Activated CD4-positive, alpha-beta T cell treated with anti-CD3 and anti-CD28 coated beads for 36 hours (primary cell): Measurements from ENCODE around the gene PACS2. TPM values are rescaled to one million over a fixed set of nuclear protein-coding genes. Genes with fewer than 3 reads are reported as not detected.
A peak's percentile ranks its signal among the peaks of the same experiment; 100 is the strongest.
"Not testable (repeated sequence)": the region's sequence is repeated elsewhere in the genome, so short reads cannot be mapped to it uniquely, and the experiment has no call there.

Experiments used
- ATAC-seq: fragments of 200-7000 bp; cut with Tn5 transposase; one replicate; pipeline ENCODE4 v1.10.0; 2021; ENCODE audit warnings: mild to moderate bottlenecking, moderate library complexity
- CTCF ChIA-PET: fragments of 350-600 bp; sonication (Branson Sonifier 250); formaldehyde crosslinking; loops from one replicate; lab custom pipeline; 2021; ENCODE audit warnings: antibody characterized with exemption; lab: Charles Lee
- POLR2A ChIA-PET: fragments of 350-600 bp; sonication (Branson Sonifier 250); formaldehyde crosslinking; loops from one replicate; lab custom pipeline; 2021; ENCODE audit warnings: antibody characterized with exemption, inconsistent platforms; lab: Charles Lee
- DNase-seq: peaks from one replicate; pipeline ENCODE4 v3.0.0-alpha.2; 2020
- H3K27ac Mint-ChIP-seq: one replicate; pipeline ENCODE4 v1.8.0; 2021; ENCODE audit warnings: mixed read lengths
- H3K27me3 Mint-ChIP-seq: one replicate; pipeline ENCODE4 v1.8.0; 2021; ENCODE audit warnings: mixed read lengths
- H3K36me3 Mint-ChIP-seq: one replicate; pipeline ENCODE4 v1.8.0; 2021; ENCODE audit warnings: low read depth, mixed read lengths
- H3K4me1 Mint-ChIP-seq: one replicate; pipeline ENCODE4 v1.8.0; 2021; ENCODE audit warnings: mixed read lengths
- H3K4me3 Mint-ChIP-seq: one replicate; pipeline ENCODE4 v1.8.0; 2021; ENCODE audit warnings: mild to moderate bottlenecking, moderate library complexity, mixed read lengths
- H3K9me3 Mint-ChIP-seq: one replicate; pipeline ENCODE4 v1.8.0; 2021; ENCODE audit warnings: low read depth, mixed read lengths
- intact Hi-C, 2 experiments: fragments of 100-400 bp; cut with DNase I in 1 of 2; cut with micrococcal nuclease in 1 of 2; formaldehyde crosslinking; loops; one replicate each; pipeline versions ENCODE4 v1.14.2 to v1.15.1; 2022 to 2024; cut with DNase I, micrococcal nuclease
- total RNA-seq, 2 experiments: library from RNA; stranded (reverse); gene quantifications; one replicate each; pipeline ENCODE4 v1.2.3, GENCODE V29; 2021

The PACS2 gene
- total RNA-seq, 2 experiments from 2014 or later, result 30.6 to 32.9 TPM

- ChIA-PET CTCF (no interaction called here), POLR2A (interaction anchor here (0.6 kb wide), 1 partner anchor 89 kb away, joined by 3 read pairs; no protein-coding TSS in a partner anchor)
- Mint-ChIP-seq H3K4me3 (no peak overlapping the region), H3K9me3 (no peaks in the 10 kb centered on the region), H3K36me3 (no peaks in the 10 kb centered on the region), H3K4me1 (peaks cover 30% of the 10 kb centered on the region), H3K27me3 (no peaks in the 10 kb centered on the region), H3K27ac (no peak overlapping the region)
- ATAC-seq (no peak), DNase-seq (no peak)
- intact Hi-C loops, result no loop called here
Measured at GRCh38 chr14:105326568-105326867, 12.0 kb downstream of the PACS2 start.

DNA sequence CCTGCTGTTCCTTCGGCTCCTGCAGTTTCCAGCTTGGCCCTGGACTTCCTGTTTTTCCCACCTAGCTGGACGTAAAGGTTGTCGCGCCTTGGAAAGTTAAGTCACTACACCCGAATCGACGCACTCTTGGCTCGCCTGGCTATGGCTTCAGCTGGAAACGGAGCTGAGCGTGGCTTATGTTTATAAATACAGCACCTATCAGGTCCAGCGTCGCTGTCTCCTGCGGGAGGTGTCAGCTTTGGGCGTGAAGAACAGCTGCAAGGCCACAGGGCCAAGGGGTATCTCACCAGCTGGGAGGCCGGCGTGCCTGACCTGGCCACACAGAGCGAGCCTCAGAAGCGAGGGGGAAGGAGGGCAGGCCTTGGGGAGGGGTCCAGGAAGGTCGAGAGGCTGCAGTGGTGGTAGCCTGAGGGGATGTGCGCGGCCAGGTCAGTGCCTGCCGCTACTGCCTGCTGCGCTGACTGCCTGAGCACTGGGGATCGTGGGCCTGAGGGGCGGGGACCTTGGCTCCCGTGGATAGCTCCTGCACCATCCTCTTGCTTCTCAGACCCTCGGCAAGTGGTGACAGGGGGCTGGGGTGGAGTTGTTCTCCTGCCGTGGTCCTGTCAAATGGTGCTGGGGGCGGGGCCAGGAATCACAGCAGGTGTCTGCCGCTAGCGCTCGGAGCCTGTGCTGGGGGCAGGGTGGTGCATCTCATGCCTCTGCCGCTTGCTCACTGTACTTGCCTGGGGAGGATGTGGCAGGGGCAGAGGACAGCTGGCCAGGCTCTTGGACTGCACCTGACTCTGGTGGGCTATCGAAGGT is 12.5 kb downstream of the PACS2 start:
- H3K27me3 Mint-ChIP-seq, result no peaks in the 10 kb centered on the region
- H3K9me3 Mint-ChIP-seq, result no peaks in the 10 kb centered on the region
- H3K36me3 Mint-ChIP-seq, result no peaks in the 10 kb centered on the region
- H3K4me1 Mint-ChIP-seq, result peaks cover 36% of the 10 kb centered on the region
- no peak overlapping the region for H3K27ac Mint-ChIP-seq
- ChIA-PET CTCF (no interaction called here), POLR2A (interaction anchor here (0.6 kb wide), 1 partner anchor 89 kb away, joined by 3 read pairs; no protein-coding TSS in a partner anchor)
- intact Hi-C loops, result no loop called here
- H3K4me3 Mint-ChIP-seq, result no peak overlapping the region
- no peak for ATAC-seq
- DNase-seq, result no peak

GRCh38 chr14:105327695-105328045 is 13.1 kb downstream of the PACS2 start:
- POLR2A ChIA-PET, intact Hi-C loops, H3K36me3 Mint-ChIP-seq, H3K27ac Mint-ChIP-seq, ATAC-seq, DNase-seq, H3K4me3 Mint-ChIP-seq, H3K27me3 Mint-ChIP-seq, H3K9me3 Mint-ChIP-seq: not testable (repeated sequence)
- peaks cover 35% of the 10 kb centered on the region for H3K4me1 Mint-ChIP-seq
- CTCF ChIA-PET, result interaction anchor here (1.3 kb wide), 1 partner anchor 15 kb away, joined by 3 read pairs; no protein-coding TSS in a partner anchor

DNA sequence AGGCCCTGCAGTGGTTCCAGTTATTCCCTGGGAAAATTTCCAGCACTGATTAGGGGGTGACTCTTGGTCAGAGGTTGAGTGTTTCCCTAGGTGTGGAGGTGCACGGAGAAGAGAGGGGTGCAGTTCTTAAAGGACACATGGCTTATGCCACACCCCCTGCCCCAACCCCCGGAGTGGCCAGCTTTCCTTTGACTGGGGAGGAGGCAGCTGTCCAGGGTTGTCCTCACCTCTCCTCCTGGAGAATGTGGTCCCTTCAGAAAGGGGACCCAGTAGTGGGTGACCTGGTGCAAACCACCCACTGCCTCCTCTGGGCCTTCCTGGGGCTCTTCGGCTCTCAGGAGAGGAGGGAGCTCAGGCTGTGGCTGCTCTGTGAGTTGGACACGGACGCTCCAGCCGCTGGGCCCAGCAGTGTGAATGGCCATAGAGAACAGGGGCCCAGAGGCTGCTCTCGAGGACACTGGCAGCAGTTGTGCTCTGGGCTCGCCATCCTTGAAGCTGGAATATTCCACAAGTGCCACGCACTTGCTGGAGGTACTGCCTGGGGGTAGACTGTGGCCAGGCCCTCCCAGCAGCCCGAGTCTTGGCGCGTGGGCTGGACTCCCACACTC is 13.6 kb downstream of the PACS2 start:
- Mint-ChIP-seq H3K27ac (no peak overlapping the region), H3K36me3 (no peaks in the 10 kb centered on the region), H3K9me3 (no peaks in the 10 kb centered on the region), H3K4me1 (peaks cover 31% of the 10 kb centered on the region), H3K27me3 (no peaks in the 10 kb centered on the region), H3K4me3 (no peak overlapping the region)
- POLR2A ChIA-PET, result no interaction called here
- ATAC-seq (no peak), DNase-seq (no peak)
- CTCF ChIA-PET, result interaction anchor here (1.3 kb wide), 1 partner anchor 15 kb away, joined by 3 read pairs; no protein-coding TSS in a partner anchor
- intact Hi-C loops, result no loop called here

DNA sequence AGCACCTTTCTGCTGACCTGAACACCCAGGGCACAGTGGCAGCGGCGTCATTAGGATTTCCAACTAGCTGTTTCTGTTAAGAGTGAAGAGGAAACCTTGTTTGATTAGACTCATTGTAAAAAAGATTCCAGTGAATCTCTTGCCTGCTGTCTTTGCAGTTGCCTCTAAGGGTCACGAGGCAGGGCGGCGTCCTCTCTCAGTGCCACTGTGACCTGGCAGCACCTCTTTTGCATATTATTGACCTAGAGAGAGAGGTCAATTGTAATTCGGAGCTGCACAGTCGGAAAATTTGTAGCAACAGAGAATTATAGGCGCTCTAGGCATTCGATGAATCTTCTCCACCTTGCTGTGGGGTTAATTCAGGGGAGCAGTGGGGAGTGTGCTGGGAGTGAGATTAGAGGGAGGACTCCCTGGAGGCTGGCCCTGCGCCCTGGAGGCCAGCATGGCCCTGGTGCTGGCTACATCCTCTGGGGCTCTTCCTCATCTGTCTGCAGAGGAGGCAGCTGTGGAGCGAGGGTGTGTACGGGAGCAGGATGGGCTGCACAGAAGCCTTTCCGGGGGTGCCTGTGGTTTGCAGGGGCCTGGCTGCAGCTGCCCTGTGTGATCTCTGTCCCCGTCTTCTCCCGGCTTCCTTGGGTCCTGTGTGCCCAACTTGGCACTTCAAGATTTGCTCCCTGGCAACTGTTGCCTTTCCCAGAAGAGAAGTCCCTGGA is 14.3 kb downstream of the PACS2 start:
- intact Hi-C loops, result no loop called here
- Mint-ChIP-seq H3K4me1 (peaks cover 28% of the 10 kb centered on the region), H3K9me3 (no peaks in the 10 kb centered on the region), H3K27ac (no peak overlapping the region), H3K36me3 (no peaks in the 10 kb centered on the region), H3K27me3 (no peaks in the 10 kb centered on the region), H3K4me3 (no peak overlapping the region)
- no peak for DNase-seq
- ChIA-PET POLR2A (no interaction called here), CTCF (interaction anchor here (1.3 kb wide), 1 partner anchor 14 kb away, joined by 3 read pairs; no protein-coding TSS in a partner anchor)
- no peak for ATAC-seq

DNA sequence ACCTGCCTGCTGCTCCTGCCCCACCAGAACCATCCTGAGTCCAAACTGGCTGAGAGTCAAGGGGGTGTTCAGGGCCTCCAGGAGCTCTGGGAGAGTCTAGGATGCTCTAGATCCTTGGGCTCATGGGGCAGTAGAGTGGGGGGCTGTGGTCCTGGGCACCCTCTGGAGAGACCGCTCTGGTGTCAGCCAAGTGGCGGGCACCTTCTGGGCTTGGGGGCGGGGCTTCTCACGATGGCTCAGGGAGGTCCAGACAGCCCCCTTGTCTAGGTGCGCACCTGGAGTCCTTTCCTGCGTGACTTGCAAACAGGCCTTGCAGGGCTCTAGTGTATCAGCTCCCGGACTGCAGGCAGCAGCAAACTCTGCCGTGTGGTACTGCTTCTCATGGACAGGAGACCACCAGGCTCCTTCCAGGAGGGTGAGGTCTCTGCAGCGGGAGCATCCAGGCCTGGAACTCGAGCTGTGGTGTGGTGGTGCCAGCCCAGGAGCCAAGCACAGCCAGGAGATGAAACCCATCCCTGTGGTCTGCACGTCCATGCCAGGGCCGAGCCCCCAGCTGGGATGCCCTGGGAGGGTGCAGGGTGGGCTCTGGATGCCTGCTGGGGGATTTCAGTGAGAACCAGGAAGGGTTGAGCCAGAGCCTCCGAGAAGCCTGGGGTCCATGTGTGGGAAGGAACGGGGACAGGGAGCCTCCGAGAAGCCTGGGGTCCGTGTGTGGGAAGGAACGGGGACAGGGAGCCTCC is 15.0 kb downstream of the PACS2 start:
- Mint-ChIP-seq H3K27me3 (no peaks in the 10 kb centered on the region), H3K4me1 (peaks cover 28% of the 10 kb centered on the region), H3K9me3 (no peaks in the 10 kb centered on the region), H3K27ac (no peak overlapping the region), H3K36me3 (no peaks in the 10 kb centered on the region), H3K4me3 (no peak overlapping the region)
- intact Hi-C loops, result no loop called here
- ATAC-seq (no peak), DNase-seq (no peak)
- ChIA-PET CTCF (no interaction called here), POLR2A (no interaction called here)

- CTCF ChIA-PET, result interaction anchor here (1.4 kb wide), 1 partner anchor 40 kb away, joined by 4 read pairs; no protein-coding TSS in a partner anchor
- no peak overlapping the region for H3K27ac Mint-ChIP-seq
- intact Hi-C loops, result no loop called here
- H3K9me3 Mint-ChIP-seq, result no peaks in the 10 kb centered on the region
- peaks cover 28% of the 10 kb centered on the region for H3K4me1 Mint-ChIP-seq
- H3K36me3 Mint-ChIP-seq, result no peaks in the 10 kb centered on the region
- no peaks in the 10 kb centered on the region for H3K27me3 Mint-ChIP-seq
- no peak overlapping the region for H3K4me3 Mint-ChIP-seq
- POLR2A ChIA-PET, result no interaction called here
- ATAC-seq (peak; percentile 45), DNase-seq (peak; percentile 49)
Measured at GRCh38 chr14:105330491-105330895, 15.9 kb downstream of the PACS2 start.

DNA sequence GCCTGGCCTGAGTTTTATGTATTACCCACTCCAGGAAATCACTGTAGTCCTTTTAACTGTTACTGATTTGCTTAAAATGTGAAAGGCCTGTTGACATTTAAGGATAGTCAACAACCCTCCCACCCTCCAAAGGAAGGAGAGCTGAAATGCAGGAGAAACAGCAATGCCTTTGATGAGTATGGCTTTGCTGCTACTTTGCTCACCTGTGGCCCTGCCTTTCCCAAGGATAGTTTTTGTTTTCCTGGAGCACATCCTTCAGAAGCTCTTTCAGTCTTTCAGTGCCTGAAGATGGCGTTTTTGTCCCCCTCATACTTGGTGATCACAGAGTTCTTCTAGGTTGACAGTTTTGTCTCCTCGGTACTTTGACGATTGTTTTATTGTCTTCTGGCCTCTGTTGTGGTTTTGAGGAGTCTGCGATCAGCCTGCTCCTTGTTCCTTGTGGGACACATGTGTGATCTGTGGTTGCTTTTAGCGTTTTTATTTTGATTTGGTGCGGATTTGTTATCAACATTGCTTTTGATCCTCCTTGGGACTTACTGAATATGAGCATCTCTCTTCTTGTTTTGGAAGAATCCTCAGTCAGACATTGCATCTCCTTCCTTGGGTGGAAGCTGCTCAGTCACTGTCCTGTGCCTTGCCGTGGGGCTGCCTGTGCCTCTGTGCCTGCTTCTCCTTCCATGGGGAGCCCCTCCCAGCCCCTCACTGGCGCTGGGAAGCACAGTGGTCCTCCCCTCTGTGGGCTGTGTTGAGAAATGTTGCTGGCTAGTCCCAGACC is 17.2 kb downstream of the PACS2 start:
- POLR2A ChIA-PET, result no interaction called here
- DNase-seq, result no peak
- no peaks in the 10 kb centered on the region for H3K9me3 Mint-ChIP-seq
- H3K27me3 Mint-ChIP-seq, result no peaks in the 10 kb centered on the region
- no peaks in the 10 kb centered on the region for H3K36me3 Mint-ChIP-seq
- H3K4me3 Mint-ChIP-seq, result no peak overlapping the region
- H3K4me1 Mint-ChIP-seq, result peaks cover 28% of the 10 kb centered on the region
- CTCF ChIA-PET, result interaction anchor here (0.5 to 1.4 kb wide), 4 partner anchors 11 to 61 kb away, joined by 3 to 4 read pairs (median 4); no protein-coding TSS in a partner anchor
- ATAC-seq, result peak; percentile 12
- intact Hi-C loops, result no loop called here
- no peak overlapping the region for H3K27ac Mint-ChIP-seq

DNA sequence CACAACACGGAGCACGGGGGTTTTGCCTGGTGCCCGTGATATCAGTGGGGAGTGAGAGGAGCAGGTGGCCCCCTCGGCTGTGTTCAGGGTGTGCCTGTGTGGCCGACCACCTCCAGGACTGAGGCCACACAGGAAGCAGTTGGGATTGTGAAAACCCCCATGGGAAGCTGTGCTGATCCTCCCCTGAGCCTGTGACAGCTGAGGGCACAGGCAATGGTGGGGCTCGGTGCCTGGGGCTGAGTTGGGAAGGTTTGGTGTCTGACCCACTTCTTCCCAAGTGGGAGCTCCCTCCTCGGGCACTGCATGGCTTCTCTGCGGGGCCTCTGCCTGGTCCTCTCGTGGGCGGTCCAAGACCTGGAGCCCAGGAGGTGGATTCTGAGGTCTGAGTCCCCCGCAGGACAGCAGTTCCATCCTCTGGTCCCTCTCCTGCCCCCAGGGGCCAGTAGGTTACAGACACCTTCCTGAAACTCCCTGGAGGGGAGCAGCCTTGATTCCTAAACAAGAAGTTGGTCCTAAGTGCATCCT is 17.9 kb downstream of the PACS2 start:
- ATAC-seq, result no peak

DNA sequence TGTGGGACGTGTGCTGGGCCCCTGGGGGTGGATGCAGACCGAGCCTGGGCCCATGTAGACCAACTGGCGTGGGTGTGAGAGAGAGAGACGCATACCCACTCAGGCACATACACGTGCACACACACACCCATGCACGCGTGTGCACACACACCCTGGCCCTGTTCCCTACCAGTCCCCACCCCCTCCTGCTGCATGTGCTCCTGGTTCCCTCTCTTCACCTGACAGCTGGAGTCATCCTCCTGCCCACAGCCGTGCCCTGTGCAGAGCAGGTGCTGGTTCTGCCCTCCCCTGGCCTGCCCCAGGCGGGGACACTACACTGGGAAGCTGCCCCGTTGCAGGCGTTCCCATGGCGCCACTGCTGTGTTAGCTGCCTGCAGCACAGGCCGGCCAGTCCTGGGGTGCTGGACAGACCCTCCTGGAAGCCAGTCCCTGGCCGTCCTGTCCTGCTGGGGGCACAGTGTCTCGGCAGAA is 18.5 kb downstream of the PACS2 start:
- DNase-seq, result no peak
- POLR2A ChIA-PET, result no interaction called here
- no peak overlapping the region for H3K27ac Mint-ChIP-seq
- no peak overlapping the region for H3K4me3 Mint-ChIP-seq
- no peaks in the 10 kb centered on the region for H3K36me3 Mint-ChIP-seq
- H3K4me1 Mint-ChIP-seq, result peaks cover 28% of the 10 kb centered on the region
- intact Hi-C loops, result no loop called here
- H3K9me3 Mint-ChIP-seq, result no peaks in the 10 kb centered on the region
- CTCF ChIA-PET, result interaction anchor here (2.2 kb wide), 1 partner anchor 10 kb away, joined by 9 read pairs; no protein-coding TSS in a partner anchor
- no peaks in the 10 kb centered on the region for H3K27me3 Mint-ChIP-seq
- no peak for ATAC-seq

More for the DNA sequence above, 17.9 kb downstream of the PACS2 start:
- H3K27ac Mint-ChIP-seq, result no peak overlapping the region
- DNase-seq, result no peak
- peaks cover 28% of the 10 kb centered on the region for H3K4me1 Mint-ChIP-seq
- CTCF ChIA-PET, result interaction anchor here (0.9 kb wide), 1 partner anchor 20 kb away, joined by 3 read pairs; no protein-coding TSS in a partner anchor
- no peaks in the 10 kb centered on the region for H3K27me3 Mint-ChIP-seq
- H3K36me3 Mint-ChIP-seq, result no peaks in the 10 kb centered on the region
- POLR2A ChIA-PET, result no interaction called here
- H3K9me3 Mint-ChIP-seq, result no peaks in the 10 kb centered on the region
- H3K4me3 Mint-ChIP-seq, result no peak overlapping the region
- intact Hi-C loops, result no loop called here
